ENCODE measurements around the gene P4HTM. TPM values are rescaled to one million over a fixed set of nuclear protein-coding genes. Genes with fewer than 3 reads are reported as not detected.
"Not testable (repeated sequence)": the region's sequence is repeated elsewhere in the genome, so short reads cannot be mapped to it uniquely, and the experiment has no call there.

Gene P4HTM
- total RNA-seq, 1 experiment from 2014 or later, result 13.4 TPM

DNA sequence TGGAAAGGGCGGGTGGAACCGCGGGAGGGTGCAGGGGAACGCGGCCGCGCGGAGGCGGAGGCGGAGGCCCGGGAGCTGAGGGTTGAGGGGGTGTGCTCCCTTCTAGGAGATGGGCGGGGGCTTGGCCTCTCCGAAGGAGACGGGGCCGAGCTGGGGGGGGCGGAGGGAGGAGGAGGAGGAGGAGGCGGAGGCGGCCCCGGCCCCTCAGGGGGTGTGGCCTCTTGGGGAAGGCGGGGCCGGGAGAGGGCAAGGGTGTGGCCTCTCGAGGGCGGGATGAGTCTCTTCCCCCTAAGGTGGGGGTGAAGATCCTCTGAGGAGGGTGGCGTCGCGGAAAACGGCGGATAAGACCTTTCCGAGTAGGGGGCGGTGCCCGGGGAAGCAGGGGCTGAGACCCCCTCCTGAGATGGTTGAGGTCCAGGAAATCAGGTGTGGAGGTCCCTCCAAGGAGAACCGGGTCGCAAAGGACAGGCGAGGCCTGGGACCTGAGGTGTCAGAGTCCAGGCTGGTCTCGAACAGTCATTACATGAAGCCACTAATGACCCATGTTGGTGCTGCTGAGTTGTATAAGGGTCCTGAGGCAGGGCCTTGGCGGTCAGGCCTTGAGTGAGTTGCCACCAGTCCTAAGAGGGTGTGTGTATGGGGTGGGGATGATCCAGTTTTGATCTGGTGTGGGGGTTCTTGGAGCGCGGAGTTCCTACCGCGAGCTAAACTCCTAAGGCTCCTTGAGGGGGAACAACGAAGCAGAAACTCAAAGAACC, 17.9 kb downstream of the P4HTM start:
- DNase-seq (ENCODE audit: low read depth), result peak; percentile 79

DNA sequence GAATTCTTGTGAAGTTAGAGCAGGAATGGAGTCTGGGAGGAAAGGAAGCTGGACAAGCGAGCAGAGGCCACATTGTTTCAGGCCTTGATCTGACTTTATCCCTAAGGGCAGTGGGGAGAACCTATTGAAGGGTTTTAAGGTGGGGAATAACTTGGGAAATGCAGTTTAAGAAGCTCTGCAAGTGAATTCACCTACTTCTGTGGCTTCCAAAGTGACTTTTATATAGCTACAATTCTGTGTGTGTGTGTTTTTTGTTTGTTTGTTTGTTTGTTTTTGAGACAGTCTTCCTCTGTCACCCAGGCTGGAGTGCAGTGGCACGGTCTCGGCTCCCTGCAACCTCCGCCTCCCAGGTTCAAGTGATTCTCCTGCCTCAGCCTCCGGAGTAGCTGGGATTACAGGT, 18.6 kb downstream of the P4HTM start:
- DNase-seq (ENCODE audit: low read depth), result not testable (repeated sequence)

DNA sequence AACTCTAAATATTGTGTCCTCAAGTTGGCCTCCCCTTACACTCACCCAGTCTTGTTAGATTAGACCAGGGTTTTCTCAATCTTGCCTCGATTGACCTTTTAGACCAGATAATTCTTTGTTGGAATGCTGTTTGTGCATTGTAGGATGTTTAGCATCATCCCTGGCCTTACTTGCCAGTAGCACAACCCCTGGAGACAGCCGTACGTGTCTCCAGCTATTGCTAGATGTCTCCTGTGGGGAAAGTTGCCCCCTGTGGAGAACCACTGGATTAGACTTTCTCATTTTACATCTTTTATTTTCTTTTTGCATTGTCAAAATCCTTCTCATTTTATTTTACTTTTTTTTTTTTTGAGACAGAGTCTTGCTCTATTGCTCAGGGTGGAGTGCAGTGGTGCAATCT, 19.4 kb downstream of the P4HTM start:
- no peak for DNase-seq (ENCODE audit: low read depth)

DNA sequence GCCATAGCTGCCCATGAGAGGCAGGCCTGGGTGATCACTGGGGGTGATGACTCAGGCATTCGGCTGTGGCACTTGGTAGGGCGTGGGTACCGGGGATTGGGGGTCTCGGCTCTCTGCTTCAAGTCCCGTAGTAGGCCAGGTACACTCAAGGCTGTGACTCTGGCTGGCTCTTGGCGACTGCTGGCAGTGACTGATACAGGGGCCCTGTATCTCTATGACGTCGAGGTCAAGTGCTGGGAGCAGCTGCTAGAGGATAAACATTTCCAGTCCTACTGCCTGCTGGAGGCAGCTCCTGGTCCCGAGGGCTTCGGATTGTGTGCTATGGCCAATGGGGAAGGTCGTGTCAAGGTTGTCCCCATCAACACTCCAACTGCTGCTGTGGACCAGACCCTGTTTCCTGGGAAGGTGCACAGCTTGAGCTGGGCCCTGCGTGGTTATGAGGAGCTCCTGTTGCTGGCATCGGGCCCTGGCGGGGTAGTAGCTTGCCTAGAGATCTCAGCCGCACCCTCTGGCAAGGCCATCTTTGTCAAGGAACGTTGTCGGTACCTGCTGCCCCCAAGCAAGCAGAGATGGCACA, 22.5 kb downstream of the P4HTM start:
- no peak for DNase-seq (ENCODE audit: low read depth)

DNA sequence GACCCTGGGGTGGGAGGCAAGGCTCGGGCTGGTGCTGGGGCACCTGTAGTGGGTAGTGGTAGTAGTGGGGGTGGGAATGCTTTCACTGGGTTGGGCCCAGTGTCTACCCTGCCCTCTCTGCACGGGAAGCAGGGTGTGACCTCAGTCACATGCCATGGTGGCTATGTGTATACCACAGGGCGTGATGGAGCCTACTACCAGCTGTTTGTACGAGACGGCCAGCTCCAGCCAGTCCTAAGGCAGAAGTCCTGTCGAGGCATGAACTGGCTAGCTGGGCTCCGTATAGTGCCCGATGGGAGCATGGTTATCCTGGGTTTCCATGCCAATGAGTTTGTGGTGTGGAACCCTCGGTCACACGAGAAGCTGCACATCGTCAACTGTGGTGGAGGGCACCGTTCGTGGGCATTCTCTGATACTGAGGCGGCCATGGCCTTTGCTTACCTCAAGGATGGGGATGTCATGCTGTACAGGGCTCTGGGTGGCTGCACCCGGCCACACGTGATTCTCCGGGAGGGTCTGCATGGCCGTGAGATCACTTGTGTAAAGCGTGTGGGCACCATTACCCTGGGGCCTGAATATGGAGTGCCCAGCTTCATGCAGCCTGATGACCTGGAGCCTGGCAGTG, 23.2 kb downstream of the P4HTM start:
- DNase-seq (ENCODE audit: low read depth), result no peak

DNA sequence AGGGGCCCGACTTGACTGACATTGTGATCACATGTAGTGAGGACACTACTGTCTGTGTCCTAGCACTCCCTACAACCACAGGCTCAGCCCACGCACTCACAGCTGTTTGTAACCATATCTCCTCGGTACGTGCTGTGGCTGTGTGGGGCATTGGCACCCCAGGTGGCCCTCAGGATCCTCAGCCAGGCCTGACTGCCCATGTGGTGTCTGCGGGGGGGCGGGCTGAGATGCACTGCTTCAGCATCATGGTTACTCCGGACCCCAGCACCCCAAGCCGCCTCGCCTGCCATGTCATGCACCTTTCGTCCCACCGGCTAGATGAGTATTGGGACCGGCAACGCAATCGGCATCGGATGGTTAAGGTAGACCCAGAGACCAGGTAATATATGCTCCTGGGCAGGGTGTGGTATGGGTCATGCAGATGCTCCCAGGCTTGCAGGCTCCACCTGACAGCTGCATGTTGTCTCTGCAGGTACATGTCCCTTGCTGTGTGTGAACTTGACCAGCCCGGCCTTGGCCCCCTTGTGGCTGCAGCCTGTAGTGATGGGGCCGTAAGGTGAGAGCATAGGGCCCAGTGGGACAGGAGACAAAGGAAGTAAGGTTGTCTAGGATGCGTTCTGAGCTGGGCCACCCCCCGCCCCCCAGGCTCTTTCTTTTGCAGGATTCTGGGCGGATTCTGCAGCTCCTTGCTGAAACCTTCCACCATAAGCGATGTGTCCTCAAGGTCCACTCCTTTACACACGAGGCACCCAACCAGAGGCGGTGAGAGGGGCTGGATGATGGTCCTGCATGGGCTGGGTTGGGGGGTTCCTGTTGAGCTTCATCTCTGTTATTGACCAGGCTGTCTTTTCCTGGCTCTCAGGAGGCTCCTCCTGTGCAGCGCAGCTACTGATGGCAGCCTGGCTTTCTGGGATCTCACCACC, 24.0 kb downstream of the P4HTM start:
- no peak for DNase-seq (ENCODE audit: low read depth)

DNA sequence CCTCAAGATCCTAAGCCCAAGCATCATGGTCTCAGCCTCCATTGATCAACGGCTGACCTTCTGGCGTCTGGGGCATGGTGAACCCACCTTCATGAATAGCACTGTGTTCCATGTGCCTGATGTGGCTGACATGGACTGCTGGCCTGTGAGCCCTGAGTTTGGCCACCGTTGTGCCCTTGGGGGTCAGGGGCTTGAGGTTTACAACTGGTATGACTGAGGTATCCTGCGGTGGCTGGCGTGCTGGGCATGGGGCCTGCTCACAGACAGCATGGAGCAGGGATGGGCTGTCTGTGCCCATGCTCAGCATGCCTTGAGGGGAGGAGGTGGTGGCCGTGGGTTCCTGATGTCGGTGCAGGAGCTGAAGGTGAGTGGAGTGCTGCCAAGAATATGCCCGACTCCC, 25.0 kb downstream of the P4HTM start:
- no peak for DNase-seq (ENCODE audit: low read depth)

DNA sequence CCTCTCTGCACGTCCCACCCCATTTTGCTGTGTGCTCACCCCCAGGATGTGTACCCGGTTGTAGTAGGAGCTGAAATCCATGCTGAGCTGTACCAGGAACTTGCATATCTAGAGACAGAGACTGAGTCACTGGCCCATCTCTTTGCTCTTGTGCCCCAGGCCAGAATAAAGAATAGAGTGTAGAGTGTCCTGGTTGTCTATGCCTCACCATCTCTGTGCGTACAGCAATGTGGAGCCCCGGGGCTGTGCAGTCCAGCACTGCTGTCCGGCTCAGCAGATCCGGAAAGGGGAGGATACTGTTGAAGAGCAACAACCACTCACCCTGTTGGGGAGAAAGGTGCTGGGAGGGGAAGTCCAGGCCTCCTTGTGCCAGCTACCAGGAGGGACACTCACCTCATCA, 25.7 kb downstream of the P4HTM start:
- DNase-seq (ENCODE audit: low read depth), result no peak

DNA sequence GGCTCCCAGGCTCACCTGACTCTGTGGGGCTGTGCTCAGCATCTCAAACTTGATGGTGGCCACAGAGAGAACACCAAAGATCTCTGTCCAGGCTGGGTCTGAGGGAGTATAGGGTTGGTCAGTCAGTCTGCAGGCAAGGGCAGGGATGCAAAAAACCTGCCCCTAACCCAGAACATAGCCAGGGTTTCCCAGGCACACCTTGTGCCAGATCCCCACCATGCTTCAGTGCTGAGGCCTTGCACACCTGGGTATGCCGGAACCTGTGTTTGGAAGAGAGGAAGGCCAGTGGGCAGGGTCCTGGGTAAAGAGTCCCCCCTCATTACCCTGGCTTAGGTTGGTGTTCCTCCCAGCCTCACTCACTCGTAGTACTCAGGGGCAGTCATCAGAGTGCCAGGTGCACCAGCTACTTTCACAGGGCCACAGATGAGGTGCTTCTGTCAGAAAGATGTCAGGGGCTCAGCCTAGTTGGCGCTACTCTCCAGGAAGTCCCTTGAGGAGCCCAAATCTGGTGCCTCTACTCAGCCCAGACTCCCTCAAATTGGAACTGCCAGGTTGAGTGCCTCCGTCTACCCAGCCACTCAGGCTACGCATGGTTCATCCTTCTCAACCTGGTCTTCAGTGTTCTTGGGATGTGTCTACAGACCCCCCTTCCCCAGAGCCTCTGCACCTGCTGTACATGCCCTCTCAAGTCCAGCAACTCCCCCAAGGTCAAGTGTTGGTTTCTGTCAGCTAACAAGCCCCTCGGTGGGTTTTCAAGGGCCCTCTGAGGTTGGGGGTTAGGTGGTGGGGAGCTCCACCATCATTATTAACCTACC, 26.6 kb downstream of the P4HTM start:
- no peak for DNase-seq (ENCODE audit: low read depth)

DNA sequence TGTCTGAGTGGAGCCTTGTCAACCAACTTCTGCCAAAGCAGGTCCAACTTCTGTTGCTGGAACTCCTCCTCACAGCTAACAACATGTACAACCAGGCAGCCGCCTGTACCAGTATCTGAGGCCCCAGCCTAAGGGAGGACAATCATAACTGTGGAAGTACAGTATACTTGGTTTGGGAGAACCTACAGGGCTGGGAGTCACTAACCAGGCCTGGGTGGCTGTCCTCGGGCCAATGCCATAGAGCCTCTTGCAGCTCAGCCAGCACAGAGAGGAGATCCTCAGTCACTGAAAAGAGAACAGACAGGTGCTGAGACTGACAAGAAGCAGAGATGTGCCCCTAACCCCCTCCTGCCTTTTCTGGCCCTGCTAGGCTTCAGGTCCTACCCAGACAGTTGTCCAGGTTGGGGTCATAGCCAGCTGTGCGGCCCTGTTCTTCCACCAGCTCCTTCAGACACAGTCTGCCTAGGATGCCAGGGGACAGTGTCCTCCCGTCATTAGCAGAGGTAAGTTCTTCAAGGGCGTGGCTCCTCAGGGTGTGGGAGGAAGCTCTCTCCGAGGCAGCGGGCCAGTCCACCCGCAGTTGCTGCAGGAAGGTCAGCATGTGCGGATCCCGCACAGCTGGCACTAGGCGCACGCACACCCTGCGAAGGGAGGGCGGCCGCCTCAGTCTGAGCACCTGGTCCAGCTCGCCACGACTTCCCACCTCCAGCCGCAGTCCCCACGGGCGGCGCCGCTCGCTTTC, 27.4 kb downstream of the P4HTM start:
- no peak for DNase-seq (ENCODE audit: low read depth)

DNA sequence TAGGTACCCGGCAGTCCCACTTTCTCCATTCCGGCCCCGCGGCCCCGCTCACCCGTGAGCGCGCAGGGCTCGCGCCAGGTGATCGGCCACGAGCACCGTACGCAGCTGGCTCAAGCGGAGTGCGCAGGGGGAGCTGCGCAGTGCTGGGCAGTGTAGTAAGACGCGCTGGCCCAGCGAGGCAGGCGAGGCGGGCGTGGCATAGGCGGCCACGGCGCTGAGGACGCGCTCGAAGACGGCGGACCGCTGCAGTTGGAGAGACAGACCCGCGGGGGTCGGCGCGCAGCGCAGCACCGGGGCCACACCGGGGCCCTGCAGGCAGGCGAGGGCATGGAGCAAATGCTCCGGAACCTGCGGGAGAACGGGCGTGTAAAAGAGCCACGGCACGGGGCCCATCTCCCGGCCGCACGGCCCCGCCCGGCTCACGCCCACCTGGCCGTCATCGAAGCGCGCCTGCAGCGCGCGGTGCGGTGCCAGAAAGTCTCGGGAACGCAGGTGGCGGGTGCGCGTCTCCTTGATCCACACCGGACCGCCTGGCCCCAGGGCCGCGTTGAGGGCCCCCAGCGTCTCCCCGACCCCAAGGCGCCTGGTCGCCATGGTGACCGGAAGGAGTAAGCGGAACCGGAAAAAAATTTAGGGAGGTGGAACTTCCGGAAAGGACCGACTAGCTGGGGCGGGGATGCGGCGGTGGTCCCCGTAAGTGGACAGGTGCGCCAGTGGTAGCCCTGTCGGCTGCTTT, 28.1 kb downstream of the P4HTM start, which contains the start of gene DALRD3:
Gene DALRD3 (minus strand): TSS at position 610 of the 736 bp plus-strand sequence. CDS start 16 bp downstream, at position 594.
- peak; percentile 71 for DNase-seq (ENCODE audit: low read depth)

DNA sequence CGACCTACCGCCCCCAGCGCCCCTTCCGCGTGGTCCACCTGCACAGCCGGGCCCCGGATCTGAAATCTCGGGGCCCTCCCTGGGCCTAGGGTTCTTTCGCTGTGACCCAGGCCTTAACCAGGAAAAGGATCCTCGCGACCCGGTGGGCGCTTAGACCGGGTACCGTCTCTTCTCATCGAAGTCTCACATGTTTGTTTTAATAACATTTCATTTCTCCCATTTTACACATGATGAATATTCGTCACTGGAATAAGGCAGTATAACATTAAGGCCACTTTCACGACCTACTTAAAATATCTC, 28.6 kb downstream of the P4HTM start:
- DNase-seq (ENCODE audit: low read depth), result no peak

DNA sequence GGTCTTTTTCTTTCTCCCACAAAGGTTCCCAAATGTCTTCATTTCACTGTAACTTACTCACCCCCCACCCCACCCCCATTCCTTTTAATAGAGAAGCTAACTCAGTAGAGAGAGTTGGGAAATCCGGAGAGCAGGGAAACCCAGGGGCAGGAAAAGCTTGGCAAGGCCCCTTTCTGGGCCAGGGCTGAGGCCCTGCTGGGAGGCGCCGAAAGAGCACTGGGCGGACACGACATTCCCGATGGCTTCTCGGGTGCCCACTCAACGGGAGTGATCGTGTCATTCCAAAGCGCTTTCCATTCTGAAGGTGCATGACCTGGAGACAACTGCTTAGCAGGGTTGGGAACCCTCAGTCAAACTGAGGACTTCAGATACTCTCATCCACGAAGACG, 29.9 kb downstream of the P4HTM start:
- DNase-seq (ENCODE audit: low read depth), result no peak

DNA sequence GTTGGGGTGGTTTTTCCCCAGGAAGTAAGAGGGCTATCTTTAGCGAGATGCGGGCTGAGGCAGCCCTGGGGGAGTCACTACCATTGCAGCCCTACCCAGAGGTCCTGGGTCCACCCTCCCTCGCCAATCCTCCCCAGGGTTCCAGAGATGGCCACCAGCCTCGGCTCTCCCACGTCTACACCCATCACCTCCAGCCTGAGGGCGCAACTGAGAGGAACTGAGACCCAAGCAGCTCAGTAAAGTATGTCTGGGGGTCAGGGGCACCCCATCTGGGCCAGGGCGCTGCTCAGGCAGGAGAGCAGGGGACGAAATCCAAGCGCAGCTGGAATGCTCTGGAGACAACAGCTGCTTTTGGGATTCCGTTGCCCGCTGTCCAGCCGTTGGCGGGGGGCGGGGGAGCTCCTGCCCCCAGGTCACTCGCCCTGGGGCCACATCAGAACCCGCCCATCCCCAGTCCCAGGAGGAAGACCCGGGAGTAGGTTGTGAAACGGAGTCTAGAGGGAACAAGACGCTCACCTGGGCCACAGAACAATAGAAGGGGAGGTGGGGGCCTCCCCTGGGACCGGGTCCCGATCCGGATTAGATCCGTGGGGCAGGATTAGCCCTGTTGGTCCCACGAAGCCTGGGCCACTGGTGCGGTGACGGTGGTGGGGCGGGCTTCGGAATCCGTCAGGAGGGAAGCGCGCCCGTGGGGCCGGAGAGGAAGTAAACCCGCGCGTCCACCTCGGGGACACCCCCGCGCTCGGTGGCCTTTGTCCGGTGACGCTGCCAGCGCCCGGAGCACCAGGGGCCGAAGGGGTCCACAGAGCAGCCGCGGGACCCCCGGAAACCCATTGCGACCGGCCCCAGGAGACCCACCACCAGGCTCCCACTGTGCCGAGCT, 30.5 kb downstream of the P4HTM start:
- DNase-seq (ENCODE audit: low read depth), result no peak

DNA sequence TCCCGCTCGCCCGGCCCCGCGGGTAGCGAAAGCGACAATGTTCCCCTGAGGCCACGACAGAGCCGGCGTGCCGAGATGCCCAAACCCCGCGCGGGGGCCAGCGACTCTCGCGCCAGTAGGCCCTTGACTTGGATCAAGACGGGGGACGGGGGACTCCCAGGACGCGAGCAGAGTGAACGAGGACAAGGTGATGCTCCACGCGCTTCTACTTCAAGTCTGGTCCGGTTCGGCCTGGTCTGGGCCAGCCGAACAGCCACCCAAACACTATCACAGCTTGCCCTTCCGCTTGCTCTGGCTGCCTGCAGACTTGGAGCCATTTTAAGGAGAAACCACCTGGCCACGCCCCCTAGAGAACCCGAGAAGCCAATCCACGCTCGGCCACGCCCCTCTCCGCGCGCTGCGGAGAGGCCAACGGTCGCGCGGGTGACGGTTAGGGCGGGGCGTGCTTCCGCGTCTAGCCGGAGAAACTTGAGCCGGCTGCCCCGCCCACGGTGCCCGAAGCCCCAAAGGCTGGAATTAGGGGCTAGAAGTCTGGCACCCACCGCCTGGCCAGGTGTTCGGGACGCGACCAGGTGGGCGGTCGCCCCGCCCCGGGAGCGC, 31.3 kb downstream of the P4HTM start:
- DNase-seq (ENCODE audit: low read depth), result peak; percentile 98

DNA sequence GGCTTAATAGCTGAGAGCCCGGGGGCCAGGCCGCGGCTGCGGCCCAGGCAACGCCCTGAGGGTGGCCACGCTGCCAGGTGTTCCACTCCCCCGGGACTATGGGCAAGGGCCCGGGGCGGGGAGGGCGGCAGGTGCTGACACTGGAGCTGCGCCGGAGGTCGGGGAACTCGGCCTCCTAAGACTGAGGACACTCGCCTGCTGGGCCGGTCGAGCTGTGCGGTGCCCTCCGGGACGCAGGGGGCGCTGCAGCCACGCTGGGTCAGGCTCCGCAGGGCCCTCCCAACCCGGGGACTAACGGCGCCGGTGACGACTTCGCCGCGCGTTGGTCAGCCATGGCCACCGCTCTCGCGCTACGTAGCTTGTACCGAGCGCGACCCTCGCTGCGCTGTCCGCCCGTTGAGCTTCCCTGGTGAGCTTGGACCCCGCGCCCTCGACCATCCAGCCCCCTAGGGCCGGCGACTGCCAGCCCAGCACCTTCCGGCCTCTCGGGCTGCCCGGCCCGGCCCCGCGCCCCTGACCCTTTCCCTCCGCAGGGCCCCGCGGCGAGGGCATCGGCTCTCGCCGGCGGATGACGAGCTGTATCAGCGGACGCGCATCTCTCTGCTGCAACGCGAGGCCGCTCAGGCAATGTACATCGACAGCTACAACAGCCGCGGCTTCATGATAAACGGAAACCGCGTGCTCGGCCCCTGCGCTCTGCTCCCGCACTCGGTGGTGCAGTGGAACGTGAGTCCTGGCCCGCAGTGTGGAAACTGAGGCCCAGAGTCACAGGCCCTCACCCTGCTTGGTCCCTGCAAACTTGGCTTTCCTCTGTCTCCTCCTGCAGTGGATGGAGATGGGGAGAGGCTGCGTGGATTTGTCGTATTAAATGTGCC, 32.0 kb downstream of the P4HTM start, which contains the start of gene NDUFAF3:
Gene NDUFAF3 (plus strand): TSS at position 309 of the 875 bp plus-strand sequence. CDS start 24 bp downstream, at position 333.
- peak; percentile 92 for DNase-seq (ENCODE audit: low read depth)

DNA sequence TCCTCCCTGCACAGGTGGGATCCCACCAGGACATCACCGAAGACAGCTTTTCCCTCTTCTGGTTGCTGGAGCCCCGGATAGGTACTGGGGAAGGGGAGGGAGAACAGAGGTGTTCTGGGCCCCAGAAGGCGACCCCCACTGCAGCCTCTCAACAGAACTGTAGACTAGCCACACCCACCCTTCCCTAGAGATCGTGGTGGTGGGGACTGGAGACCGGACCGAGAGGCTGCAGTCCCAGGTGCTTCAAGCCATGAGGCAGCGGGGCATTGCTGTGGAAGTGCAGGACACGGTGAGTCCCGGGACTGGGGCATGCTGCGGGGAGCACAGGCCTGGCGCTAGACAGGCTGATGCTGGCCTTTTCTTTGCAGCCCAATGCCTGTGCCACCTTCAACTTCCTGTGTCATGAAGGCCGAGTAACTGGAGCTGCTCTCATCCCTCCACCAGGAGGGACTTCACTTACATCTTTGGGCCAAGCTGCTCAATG, 32.7 kb downstream of the P4HTM start:
- DNase-seq (ENCODE audit: low read depth), result peak; percentile 47
